Subcutaneous abdominal adipose tissue (tissue), 5 donors: ENCODE measurements around the gene IPO8.

Source experiments
- H3K27ac ChIP-seq: one replicate; pipeline ENCODE4 v1.7.0; 2013; ENCODE audit warnings: low read depth, mild to moderate bottlenecking, inconsistent platforms, low read length, moderate library complexity
- H3K27me3 ChIP-seq, 5 donors: one replicate each; pipeline ENCODE4 v1.7.0; 2013; ENCODE audit warnings: low read length in 5 of 5, inconsistent platforms in 1 of 5; ENCODE audit not compliant: control insufficient read depth in 5 of 5, insufficient read depth in 4 of 5
- H3K36me3 ChIP-seq, 5 donors: one replicate each; pipeline ENCODE4 v1.7.0; 2013; ENCODE audit warnings: low read length in 5 of 5; ENCODE audit not compliant: control insufficient read depth in 5 of 5, insufficient read depth in 5 of 5
- H3K4me1 ChIP-seq, 5 donors: one replicate each; pipeline ENCODE4 v1.7.0; 2013; ENCODE audit warnings: low read length in 5 of 5, mild to moderate bottlenecking in 3 of 5, moderate library complexity in 1 of 5; ENCODE audit not compliant: control insufficient read depth in 5 of 5, insufficient read depth in 5 of 5
- H3K4me3 ChIP-seq, 5 donors: one replicate each; pipeline ENCODE4 v1.7.0; 2013; ENCODE audit warnings: low read length in 5 of 5, low read depth in 1 of 5
- H3K9ac ChIP-seq, 5 donors: one replicate each; pipeline ENCODE4 v1.7.0; 2013; ENCODE audit warnings: low read length in 5 of 5, mild to moderate bottlenecking in 4 of 5, moderate library complexity in 3 of 5
- H3K9me3 ChIP-seq, 5 donors: one replicate each; pipeline ENCODE4 v1.7.0; 2013; ENCODE audit warnings: low read length in 5 of 5; ENCODE audit not compliant: control insufficient read depth in 5 of 5
- donor health status: healthy.
- donor health status: healthy.
- donor health status: healthy.
- donor health status: healthy.
- donor health status: healthy.

IPO8 gene

DNA sequence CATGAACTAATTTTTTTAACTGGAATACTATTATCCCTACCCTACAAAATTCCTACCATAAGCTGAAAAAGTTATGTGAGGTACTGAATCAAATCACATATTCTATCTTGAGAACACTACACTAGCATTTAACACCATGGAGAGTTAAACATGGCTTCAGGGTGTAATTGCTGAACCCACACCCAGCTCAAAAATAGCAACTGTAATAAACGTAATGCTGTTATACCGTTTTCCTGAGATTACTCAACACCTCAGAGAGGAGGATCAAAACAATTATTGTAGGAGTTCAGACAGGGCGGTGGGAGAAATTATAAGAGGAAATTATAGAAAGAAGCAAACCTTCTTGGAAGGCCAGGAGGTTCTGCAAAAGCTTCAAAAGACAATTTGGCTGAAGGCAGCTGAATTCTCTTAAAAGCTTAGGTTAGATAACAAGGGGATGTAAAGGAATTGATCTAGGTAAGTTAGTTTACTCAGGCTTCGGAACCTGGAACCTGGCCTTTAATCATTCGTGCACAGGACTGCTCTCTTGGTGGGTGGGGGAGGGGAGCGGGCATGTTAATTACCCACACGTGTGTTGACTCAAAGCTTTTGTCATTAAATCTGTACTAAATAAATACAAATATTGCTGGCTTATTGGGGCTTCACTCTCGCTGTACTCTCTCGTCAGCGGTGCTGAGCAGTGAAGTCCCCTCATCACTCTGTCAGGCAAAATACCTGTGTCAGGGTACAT lies 12.1 kb upstream of the IPO8 start:
- H3K4me1 ChIP-seq = no peaks in the 10 kb centered on the region
- no peak overlapping the region for H3K4me3 ChIP-seq
- no peaks in the 10 kb centered on the region for H3K9me3 ChIP-seq
- no peak overlapping the region for H3K27ac ChIP-seq
- H3K36me3 ChIP-seq = peaks cover 17 to 28% (median 19%) of the 10 kb centered on the region in 5 donors
- H3K9ac ChIP-seq = no peak overlapping the region
- H3K27me3 ChIP-seq = no peaks in the 10 kb centered on the region

DNA sequence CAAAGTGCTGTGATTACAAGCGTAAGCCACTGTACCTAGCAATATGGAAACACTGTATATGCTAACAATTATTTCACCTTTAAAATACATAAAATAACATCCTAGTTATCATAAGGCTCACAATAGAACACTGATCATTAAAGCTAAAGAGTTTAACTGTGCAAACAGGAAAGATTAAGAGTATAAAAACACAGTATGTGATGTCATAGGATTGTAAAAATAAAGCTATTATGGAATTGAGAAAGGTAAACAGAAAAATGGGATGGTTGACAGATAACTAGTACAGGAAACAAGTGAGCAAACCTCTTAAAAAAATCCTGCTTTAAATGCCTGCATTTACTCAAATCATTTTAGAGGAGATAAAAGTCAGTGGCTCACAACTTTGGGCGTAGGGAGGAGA lies 10.8 kb upstream of the IPO8 start:
- Histone ChIP-seq H3K9me3 (no peaks in the 10 kb centered on the region), H3K27ac (no peak overlapping the region)

DNA sequence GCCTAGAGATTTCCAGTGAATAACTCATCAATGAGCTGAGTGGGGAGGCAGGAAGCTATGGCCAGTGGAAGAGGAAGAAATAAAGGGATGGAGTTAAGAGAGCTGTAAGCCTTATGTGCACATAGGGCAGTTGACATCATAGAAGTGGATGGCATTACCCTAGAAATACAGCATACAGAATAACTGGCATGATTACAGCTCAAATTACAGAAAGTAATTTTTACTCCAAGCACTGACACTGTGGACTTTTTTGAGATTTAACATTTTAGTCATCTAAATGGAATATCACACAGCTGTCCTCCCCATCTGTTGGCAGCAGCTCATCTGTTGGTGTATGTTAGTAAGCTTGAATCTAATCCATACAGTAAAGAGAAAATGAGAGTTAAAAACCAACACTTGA lies 5.4 kb upstream of the IPO8 start:
- Histone ChIP-seq H3K9me3 (no peaks in the 10 kb centered on the region), H3K9ac (no peak overlapping the region), H3K36me3 (no peaks in the 10 kb centered on the region), H3K4me1 (peaks cover 0 to 6% (median 5%) of the 10 kb centered on the region in 5 donors), H3K4me3 (no peak overlapping the region), H3K27ac (no peak overlapping the region), H3K27me3 (no peaks in the 10 kb centered on the region)

More for the DNA sequence above, 10.8 kb upstream of the IPO8 start:
- Histone ChIP-seq H3K4me3 (no peak overlapping the region), H3K4me1 (no peaks in the 10 kb centered on the region), H3K9ac (no peak overlapping the region), H3K27me3 (no peaks in the 10 kb centered on the region), H3K36me3 (peaks cover 13 to 20% (median 14%) of the 10 kb centered on the region in 5 donors)

DNA sequence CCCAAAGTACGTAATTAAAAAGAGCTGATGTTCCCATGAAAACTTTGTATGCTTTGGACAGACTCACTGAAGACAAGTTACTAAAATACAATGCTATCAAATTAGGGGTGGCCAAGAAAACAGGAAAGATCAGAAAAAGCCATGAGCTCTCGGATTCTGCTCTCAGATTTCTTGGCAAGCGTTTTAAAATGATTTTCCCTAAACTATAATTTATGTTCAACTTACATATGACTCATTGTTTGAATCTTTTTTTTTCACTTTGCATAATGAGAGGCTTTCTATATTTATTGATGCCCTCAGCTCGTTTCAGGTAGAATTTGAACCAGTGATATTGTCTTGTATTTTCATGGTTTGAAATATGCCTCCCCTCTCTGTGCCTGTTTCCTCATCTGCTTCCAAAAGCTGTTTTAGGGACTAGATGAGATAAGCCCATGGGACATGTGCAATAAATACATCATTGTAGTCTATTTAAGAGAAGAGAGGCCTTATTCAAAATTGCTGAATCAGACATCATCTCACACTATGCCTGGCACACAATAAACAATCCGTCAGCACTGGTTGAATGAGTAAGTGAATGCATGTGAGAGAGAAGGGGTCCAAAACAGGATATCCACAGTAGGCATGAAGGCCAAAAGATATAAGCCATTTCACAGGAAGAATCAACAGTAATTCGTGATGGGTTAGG lies 4.7 kb upstream of the IPO8 start:
- no peak overlapping the region for H3K9ac ChIP-seq
- H3K9me3 ChIP-seq = no peaks in the 10 kb centered on the region
- H3K36me3 ChIP-seq = no peaks in the 10 kb centered on the region
- H3K4me3 ChIP-seq = no peak overlapping the region
- H3K4me1 ChIP-seq = peaks cover 0 to 8% (median 6%) of the 10 kb centered on the region in 5 donors
- no peak overlapping the region for H3K27ac ChIP-seq
- H3K27me3 ChIP-seq = no peaks in the 10 kb centered on the region

DNA sequence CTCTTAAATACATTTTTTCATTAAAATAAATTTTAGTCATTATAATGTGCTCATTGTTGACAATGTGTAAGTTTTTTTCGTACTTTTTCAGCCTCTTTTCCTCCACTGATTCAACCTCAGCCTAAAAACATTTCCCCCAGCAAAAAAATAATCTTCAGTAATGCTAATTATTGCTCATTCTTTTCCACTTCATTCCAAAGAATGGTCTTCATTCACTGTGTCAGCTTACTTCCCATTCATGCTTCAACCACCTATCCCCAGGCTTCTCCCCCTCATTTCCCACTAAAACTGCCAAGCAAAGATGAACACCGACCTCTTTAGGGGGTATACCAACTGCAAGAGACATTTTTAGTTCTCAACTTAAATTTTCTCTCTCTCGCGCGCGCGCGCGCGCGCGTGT lies 2.7 kb upstream of the IPO8 start:
- no peaks in the 10 kb centered on the region for H3K9me3 ChIP-seq
- peaks cover 0 to 27% (median 25%) of the 10 kb centered on the region in 5 donors for H3K4me1 ChIP-seq
- no peaks in the 10 kb centered on the region for H3K36me3 ChIP-seq
- no peak overlapping the region for H3K4me3 ChIP-seq
- no peaks in the 10 kb centered on the region for H3K27me3 ChIP-seq
- no peak overlapping the region for H3K27ac ChIP-seq
- no peak overlapping the region for H3K9ac ChIP-seq

DNA sequence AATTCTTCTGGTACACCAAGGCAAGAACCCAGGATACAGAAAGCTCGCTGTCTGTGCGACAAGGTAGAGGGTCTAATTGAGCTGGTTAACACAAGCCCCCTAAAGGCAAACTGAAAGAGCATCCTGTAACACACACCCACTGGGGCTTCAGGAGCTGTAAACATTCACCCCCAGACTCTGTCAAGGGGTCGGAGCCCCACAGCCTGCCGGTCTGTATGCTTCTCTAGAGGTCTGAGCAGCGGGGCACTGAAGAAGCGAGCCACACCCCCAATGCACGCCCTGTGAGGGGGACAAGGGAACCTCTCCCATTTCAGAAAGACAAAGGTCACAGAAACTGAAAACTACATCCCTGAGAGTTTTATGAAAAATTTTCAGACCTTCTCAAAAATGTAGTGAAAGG lies 1.3 kb upstream of the IPO8 start:
- no peaks in the 10 kb centered on the region for H3K36me3 ChIP-seq
- no peaks in the 10 kb centered on the region for H3K9me3 ChIP-seq
- no peak overlapping the region for H3K9ac ChIP-seq
- H3K4me1 ChIP-seq = peaks cover 0 to 39% (median 34%) of the 10 kb centered on the region in 5 donors
- H3K27me3 ChIP-seq = no peaks in the 10 kb centered on the region
- H3K27ac ChIP-seq = no peak overlapping the region
- H3K4me3 ChIP-seq = no peak overlapping the region

DNA sequence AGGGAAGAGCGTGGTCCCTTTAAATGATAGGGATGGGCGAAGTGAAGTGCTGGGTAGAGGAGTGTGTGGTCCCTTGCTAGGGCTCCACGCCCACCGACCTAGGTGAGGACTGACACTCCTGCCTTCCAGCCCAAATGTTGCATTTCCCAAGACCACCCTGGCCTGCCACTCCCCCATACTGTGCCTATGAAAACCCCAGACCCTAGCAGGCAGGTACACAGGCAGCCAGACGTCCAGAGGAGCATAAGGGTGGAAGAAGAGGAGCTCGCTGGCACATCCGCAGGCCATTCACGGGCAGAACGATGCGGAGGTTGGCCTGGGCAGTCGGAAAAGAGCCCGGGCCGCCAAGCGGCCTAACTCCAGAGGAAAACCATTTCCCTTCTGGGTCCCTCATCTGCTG lies 817 bp upstream of the IPO8 start:
- H3K4me1 ChIP-seq = peaks cover 0 to 40% (median 34%) of the 10 kb centered on the region in 5 donors
- peak overlapping the region; percentile 85 to 99 (median 97) for H3K4me3 ChIP-seq
- peak overlapping the region in 1 of 5 donors; percentile 97 for H3K9ac ChIP-seq
- H3K9me3 ChIP-seq = no peaks in the 10 kb centered on the region
- H3K36me3 ChIP-seq = no peaks in the 10 kb centered on the region
- no peaks in the 10 kb centered on the region for H3K27me3 ChIP-seq
- H3K27ac ChIP-seq = no peak overlapping the region

DNA sequence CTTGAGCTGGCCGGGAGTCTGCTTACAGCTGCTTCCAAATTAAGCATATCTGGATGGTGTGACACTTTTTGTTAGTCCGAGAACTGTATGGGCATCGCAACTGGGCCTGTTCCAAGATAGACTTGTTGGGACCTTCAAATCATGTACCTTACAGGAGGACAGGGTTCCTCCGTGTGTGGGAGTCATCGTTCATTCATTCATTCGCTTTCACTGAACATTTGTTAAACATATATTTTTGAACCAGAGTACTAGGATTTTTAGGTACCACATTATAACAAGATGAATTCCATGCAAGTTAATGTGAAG lies 387 bp upstream of the IPO8 start:
- Histone ChIP-seq H3K9me3 (no peaks in the 10 kb centered on the region), H3K4me1 (peaks cover 0 to 45% (median 38%) of the 10 kb centered on the region in 5 donors), H3K36me3 (no peaks in the 10 kb centered on the region), H3K27ac (peak overlapping the region; percentile 45), H3K9ac (peak overlapping the region in 4 of 5 donors; percentile 97 to 100 (median 98)), H3K27me3 (no peaks in the 10 kb centered on the region), H3K4me3 (peak overlapping the region; percentile 85 to 99 (median 97))

DNA sequence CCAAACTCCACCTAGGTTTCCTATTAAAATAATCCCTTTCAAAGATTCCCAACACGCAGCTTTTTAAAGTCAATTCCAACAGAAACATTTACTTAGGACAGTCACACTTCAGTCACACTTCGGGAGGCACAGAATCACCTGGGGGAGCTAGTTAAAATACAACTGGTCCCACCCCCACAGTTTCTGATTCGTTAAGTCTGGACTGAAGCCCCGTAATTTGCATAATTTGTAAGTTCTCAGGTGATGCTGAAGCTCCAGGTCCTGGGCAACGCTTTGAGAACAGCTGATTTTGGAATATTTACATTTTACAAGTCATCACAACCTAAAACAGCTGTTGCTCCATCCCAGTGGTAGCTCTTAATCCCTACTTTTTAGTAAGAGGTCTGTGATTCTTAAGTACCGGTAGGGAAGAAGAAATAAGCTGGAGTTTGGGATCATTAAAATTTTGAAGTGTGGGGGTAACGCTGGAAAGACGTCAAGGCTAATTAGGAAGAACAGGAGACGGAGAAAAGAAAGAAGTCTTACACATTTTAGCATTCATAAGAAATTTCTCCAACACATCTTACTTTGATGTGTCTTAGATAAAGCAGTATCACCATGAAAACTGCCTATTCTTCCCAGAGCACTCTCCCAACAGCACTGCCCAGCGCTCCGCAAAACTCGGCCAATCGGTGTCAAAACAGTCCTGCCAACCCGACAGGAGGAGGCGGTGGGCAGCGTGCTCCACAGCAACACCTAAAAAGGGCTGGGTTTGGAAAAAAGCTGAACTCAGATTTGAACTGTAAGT lies 1.1 kb downstream of the IPO8 start:
- H3K4me3 ChIP-seq = peak overlapping the region; percentile 92 to 99 (median 98)
- peaks cover 0 to 46% (median 38%) of the 10 kb centered on the region in 5 donors for H3K4me1 ChIP-seq
- peak overlapping the region; percentile 45 for H3K27ac ChIP-seq
- no peaks in the 10 kb centered on the region for H3K27me3 ChIP-seq
- no peaks in the 10 kb centered on the region for H3K9me3 ChIP-seq
- H3K9ac ChIP-seq = peak overlapping the region; percentile 60 to 100 (median 98)
- no peaks in the 10 kb centered on the region for H3K36me3 ChIP-seq

DNA sequence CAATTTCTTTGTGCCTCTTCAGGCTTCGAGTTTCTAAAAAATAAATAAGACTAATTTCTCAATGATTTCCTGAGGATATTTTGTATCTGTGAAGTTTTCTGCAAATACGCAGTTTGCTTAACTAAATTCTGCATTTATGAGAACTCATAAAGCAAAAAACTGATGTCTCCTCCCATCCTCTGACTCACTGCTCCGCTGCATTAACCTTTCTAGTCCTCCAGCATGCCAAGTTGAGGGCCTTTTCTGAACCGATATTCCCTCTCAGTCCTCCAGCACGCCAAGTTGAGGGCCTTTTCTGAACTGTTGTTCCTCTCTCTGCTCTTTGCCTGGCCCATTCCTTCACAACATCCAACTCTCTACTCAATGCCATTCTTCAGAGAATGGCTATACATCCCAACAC lies 3.2 kb downstream of the IPO8 start:
- H3K4me1 ChIP-seq = peaks cover 0 to 46% (median 38%) of the 10 kb centered on the region in 5 donors
- no peak overlapping the region for H3K4me3 ChIP-seq
- no peaks in the 10 kb centered on the region for H3K27me3 ChIP-seq
- no peaks in the 10 kb centered on the region for H3K9me3 ChIP-seq
- H3K36me3 ChIP-seq = no peaks in the 10 kb centered on the region
- no peak overlapping the region for H3K27ac ChIP-seq
- H3K9ac ChIP-seq = peak overlapping the region in 1 of 5 donors; percentile 4
